Measurements from ENCODE around the gene TRMU.
"Not testable (repeated sequence)": the region's sequence is repeated elsewhere in the genome, so short reads cannot be mapped to it uniquely, and the experiment has no call there.

Gene TRMU

GRCh38 chr22:46388647-46389046 is 53.1 kb downstream of the TRMU start:
- H3K9me3 ChIP-seq (ENCODE audit: control insufficient read depth in 1 of 2, low read length in 2 of 2) = no peaks in the 10 kb centered on the region
- H3K27ac ChIP-seq (ENCODE audit: low read length) = no peak overlapping the region
- no peaks in the 10 kb centered on the region for H3K4me1 ChIP-seq (ENCODE audit: control insufficient read depth in 1 of 2, insufficient read depth in 2 of 2, low read length in 2 of 2)
- H3K36me3 ChIP-seq (ENCODE audit: control insufficient read depth in 1 of 2, insufficient read depth in 2 of 2, low read length in 2 of 2) = no peaks in the 10 kb centered on the region
- H3K4me3 ChIP-seq (ENCODE audit: low read depth in 1 of 2, low read length in 2 of 2) = no peak overlapping the region
- H3K27me3 ChIP-seq (ENCODE audit: low read depth, low read length) = no peaks in the 10 kb centered on the region

GRCh38 chr22:46389081-46389480 is 53.6 kb downstream of the TRMU start:
- Histone ChIP-seq H3K9me3 (ENCODE audit: control insufficient read depth in 1 of 2, low read length in 2 of 2) (no peaks in the 10 kb centered on the region), H3K27ac (ENCODE audit: low read length) (no peak overlapping the region), H3K27me3 (ENCODE audit: low read depth, low read length) (no peaks in the 10 kb centered on the region), H3K36me3 (ENCODE audit: control insufficient read depth in 1 of 2, insufficient read depth in 2 of 2, low read length in 2 of 2) (no peaks in the 10 kb centered on the region), H3K4me1 (ENCODE audit: control insufficient read depth in 1 of 2, insufficient read depth in 2 of 2, low read length in 2 of 2) (no peaks in the 10 kb centered on the region), H3K4me3 (ENCODE audit: low read depth in 1 of 2, low read length in 2 of 2) (no peak overlapping the region)

GRCh38 chr22:46390105-46390651 is 54.7 kb downstream of the TRMU start:
- no peaks in the 10 kb centered on the region for H3K27me3 ChIP-seq (ENCODE audit: low read depth, low read length)
- no peaks in the 10 kb centered on the region for H3K4me1 ChIP-seq (ENCODE audit: control insufficient read depth in 1 of 2, insufficient read depth in 2 of 2, low read length in 2 of 2)
- no peak overlapping the region for H3K4me3 ChIP-seq (ENCODE audit: low read depth in 1 of 2, low read length in 2 of 2)
- H3K27ac ChIP-seq (ENCODE audit: low read length) = no peak overlapping the region
- no peaks in the 10 kb centered on the region for H3K36me3 ChIP-seq (ENCODE audit: control insufficient read depth in 1 of 2, insufficient read depth in 2 of 2, low read length in 2 of 2)
- no peaks in the 10 kb centered on the region for H3K9me3 ChIP-seq (ENCODE audit: control insufficient read depth in 1 of 2, low read length in 2 of 2)

GRCh38 chr22:46390652-46391301 is 55.3 kb downstream of the TRMU start:
- Histone ChIP-seq H3K9me3 (ENCODE audit: control insufficient read depth in 1 of 2, low read length in 2 of 2) (no peaks in the 10 kb centered on the region), H3K36me3 (ENCODE audit: control insufficient read depth in 1 of 2, insufficient read depth in 2 of 2, low read length in 2 of 2) (no peaks in the 10 kb centered on the region), H3K27me3 (ENCODE audit: low read depth, low read length) (no peaks in the 10 kb centered on the region), H3K27ac (ENCODE audit: low read length) (no peak overlapping the region), H3K4me3 (ENCODE audit: low read depth in 1 of 2, low read length in 2 of 2) (no peak overlapping the region), H3K4me1 (ENCODE audit: control insufficient read depth in 1 of 2, insufficient read depth in 2 of 2, low read length in 2 of 2) (no peaks in the 10 kb centered on the region)

- H3K27ac ChIP-seq (ENCODE audit: low read length) = no peak overlapping the region
- H3K36me3 ChIP-seq (ENCODE audit: control insufficient read depth in 1 of 2, insufficient read depth in 2 of 2, low read length in 2 of 2) = no peaks in the 10 kb centered on the region
- no peak overlapping the region for H3K4me3 ChIP-seq (ENCODE audit: low read depth in 1 of 2, low read length in 2 of 2)
- no peaks in the 10 kb centered on the region for H3K4me1 ChIP-seq (ENCODE audit: control insufficient read depth in 1 of 2, insufficient read depth in 2 of 2, low read length in 2 of 2)
- no peaks in the 10 kb centered on the region for H3K9me3 ChIP-seq (ENCODE audit: control insufficient read depth in 1 of 2, low read length in 2 of 2)
- no peaks in the 10 kb centered on the region for H3K27me3 ChIP-seq (ENCODE audit: low read depth, low read length)
These were observed 56.1 kb downstream of the TRMU start for GRCh38 chr22:46391486-46392136.

- Histone ChIP-seq H3K4me3 (ENCODE audit: low read depth in 1 of 2, low read length in 2 of 2) (no peak overlapping the region), H3K9me3 (ENCODE audit: control insufficient read depth in 1 of 2, low read length in 2 of 2) (no peaks in the 10 kb centered on the region), H3K4me1 (ENCODE audit: control insufficient read depth in 1 of 2, insufficient read depth in 2 of 2, low read length in 2 of 2) (no peaks in the 10 kb centered on the region), H3K27ac (ENCODE audit: low read length) (no peak overlapping the region), H3K27me3 (ENCODE audit: low read depth, low read length) (no peaks in the 10 kb centered on the region), H3K36me3 (ENCODE audit: control insufficient read depth in 1 of 2, insufficient read depth in 2 of 2, low read length in 2 of 2) (no peaks in the 10 kb centered on the region)
These were observed 56.8 kb downstream of the TRMU start for GRCh38 chr22:46392137-46392844.

- Histone ChIP-seq H3K4me3 (ENCODE audit: low read depth in 1 of 2, low read length in 2 of 2) (no peak overlapping the region), H3K4me1 (ENCODE audit: control insufficient read depth in 1 of 2, insufficient read depth in 2 of 2, low read length in 2 of 2) (no peaks in the 10 kb centered on the region), H3K27me3 (ENCODE audit: low read depth, low read length) (no peaks in the 10 kb centered on the region), H3K36me3 (ENCODE audit: control insufficient read depth in 1 of 2, insufficient read depth in 2 of 2, low read length in 2 of 2) (no peaks in the 10 kb centered on the region), H3K27ac (ENCODE audit: low read length) (no peak overlapping the region), H3K9me3 (ENCODE audit: control insufficient read depth in 1 of 2, low read length in 2 of 2) (no peaks in the 10 kb centered on the region)
These were observed 58.4 kb downstream of the TRMU start for GRCh38 chr22:46393873-46394272.

- Histone ChIP-seq H3K4me1 (ENCODE audit: control insufficient read depth in 1 of 2, insufficient read depth in 2 of 2, low read length in 2 of 2) (no peaks in the 10 kb centered on the region), H3K27me3 (ENCODE audit: low read depth, low read length) (no peaks in the 10 kb centered on the region), H3K27ac (ENCODE audit: low read length) (no peak overlapping the region), H3K36me3 (ENCODE audit: control insufficient read depth in 1 of 2, insufficient read depth in 2 of 2, low read length in 2 of 2) (no peaks in the 10 kb centered on the region), H3K4me3 (ENCODE audit: low read depth in 1 of 2, low read length in 2 of 2) (no peak overlapping the region), H3K9me3 (ENCODE audit: control insufficient read depth in 1 of 2, low read length in 2 of 2) (no peaks in the 10 kb centered on the region)
These were observed 59.1 kb downstream of the TRMU start for GRCh38 chr22:46394622-46395021.

GRCh38 chr22:46395145-46395544 is 59.6 kb downstream of the TRMU start:
- H3K36me3 ChIP-seq (ENCODE audit: control insufficient read depth in 1 of 2, insufficient read depth in 2 of 2, low read length in 2 of 2) = no peaks in the 10 kb centered on the region
- H3K27ac ChIP-seq (ENCODE audit: low read length) = no peak overlapping the region
- no peaks in the 10 kb centered on the region for H3K9me3 ChIP-seq (ENCODE audit: control insufficient read depth in 1 of 2, low read length in 2 of 2)
- H3K4me1 ChIP-seq (ENCODE audit: control insufficient read depth in 1 of 2, insufficient read depth in 2 of 2, low read length in 2 of 2) = no peaks in the 10 kb centered on the region
- no peak overlapping the region for H3K4me3 ChIP-seq (ENCODE audit: low read depth in 1 of 2, low read length in 2 of 2)
- no peaks in the 10 kb centered on the region for H3K27me3 ChIP-seq (ENCODE audit: low read depth, low read length)

- not testable (repeated sequence) for H3K36me3 ChIP-seq (ENCODE audit: control insufficient read depth in 1 of 2, insufficient read depth in 2 of 2, low read length in 2 of 2); H3K4me1 ChIP-seq (ENCODE audit: control insufficient read depth in 1 of 2, insufficient read depth in 2 of 2, low read length in 2 of 2); H3K27ac ChIP-seq (ENCODE audit: low read length); H3K4me3 ChIP-seq (ENCODE audit: low read depth in 1 of 2, low read length in 2 of 2); H3K27me3 ChIP-seq (ENCODE audit: low read depth, low read length); H3K9me3 ChIP-seq (ENCODE audit: control insufficient read depth in 1 of 2, low read length in 2 of 2)
These were observed 61.5 kb downstream of the TRMU start for GRCh38 chr22:46397049-46397448.

GRCh38 chr22:46397514-46397913 is 62.0 kb downstream of the TRMU start:
- no peaks in the 10 kb centered on the region for H3K27me3 ChIP-seq (ENCODE audit: low read depth, low read length)

More at GRCh38 chr22:46397514-46397913, 62.0 kb downstream of the TRMU start:
- Histone ChIP-seq H3K9me3 (ENCODE audit: control insufficient read depth in 1 of 2, low read length in 2 of 2) (no peaks in the 10 kb centered on the region), H3K4me3 (ENCODE audit: low read depth in 1 of 2, low read length in 2 of 2) (no peak overlapping the region), H3K27ac (ENCODE audit: low read length) (no peak overlapping the region), H3K4me1 (ENCODE audit: control insufficient read depth in 1 of 2, insufficient read depth in 2 of 2, low read length in 2 of 2) (no peaks in the 10 kb centered on the region), H3K36me3 (ENCODE audit: control insufficient read depth in 1 of 2, insufficient read depth in 2 of 2, low read length in 2 of 2) (no peaks in the 10 kb centered on the region)

Data from muscle layer of duodenum (tissue), 2 donors.